ENCODE data around the gene TMEM43. TPM values are rescaled to one million over a fixed set of nuclear protein-coding genes. Genes with fewer than 3 reads are reported as not detected.

TMEM43 gene
- total RNA-seq, 4 donors from 2014 or later, result 93.5 to 114 (median 102) TPM

- DNase-seq, result no peak
- intact Hi-C loops (cut with DNase I; ENCODE audit: low total_unique reads), result no loop called here
- TF ChIP-seq POLR2A (IDR thresholded peaks at IDR 0.05) (no peak), CTCF (IDR thresholded peaks at IDR 0.05) (no peak)
- no peaks in the 10 kb centered on the region for H3K9me3 ChIP-seq
- no peaks in the 10 kb centered on the region for H3K36me3 ChIP-seq
- no peak overlapping the region for H3K4me3 ChIP-seq
- no peaks in the 10 kb centered on the region for H3K27me3 ChIP-seq
- no peak overlapping the region for H3K27ac ChIP-seq
- peaks cover 11 to 23% of the 10 kb centered on the region in 2 donors for H3K4me1 ChIP-seq
Observed at GRCh38 chr3:14131134-14131533, 6.3 kb downstream of the TMEM43 start.

- TF ChIP-seq CTCF (IDR thresholded peaks at IDR 0.05) (no peak), POLR2A (IDR thresholded peaks at IDR 0.05) (no peak)
- H3K9me3 ChIP-seq, result no peaks in the 10 kb centered on the region
- H3K27me3 ChIP-seq, result no peaks in the 10 kb centered on the region
- no peak for DNase-seq
- H3K4me3 ChIP-seq, result no peak overlapping the region
- H3K27ac ChIP-seq, result no peak overlapping the region
- intact Hi-C loops (cut with DNase I; ENCODE audit: low total_unique reads), result no loop called here
- H3K36me3 ChIP-seq, result no peaks in the 10 kb centered on the region
- H3K4me1 ChIP-seq, result peaks cover 2 to 14% of the 10 kb centered on the region in 2 donors
Observed at GRCh38 chr3:14132120-14132519, 7.3 kb downstream of the TMEM43 start.

GRCh38 chr3:14132689-14133088 is 7.8 kb downstream of the TMEM43 start:
- H3K36me3 ChIP-seq, result no peaks in the 10 kb centered on the region
- TF ChIP-seq POLR2A (IDR thresholded peaks at IDR 0.05) (no peak), CTCF (IDR thresholded peaks at IDR 0.05) (no peak)
- H3K4me3 ChIP-seq, result no peak overlapping the region
- intact Hi-C loops (cut with DNase I; ENCODE audit: low total_unique reads), result no loop called here
- H3K9me3 ChIP-seq, result no peaks in the 10 kb centered on the region
- no peak for DNase-seq
- H3K4me1 ChIP-seq, result peaks cover 0 to 9% of the 10 kb centered on the region in 2 donors
- no peaks in the 10 kb centered on the region for H3K27me3 ChIP-seq
- H3K27ac ChIP-seq, result no peak overlapping the region

DNA sequence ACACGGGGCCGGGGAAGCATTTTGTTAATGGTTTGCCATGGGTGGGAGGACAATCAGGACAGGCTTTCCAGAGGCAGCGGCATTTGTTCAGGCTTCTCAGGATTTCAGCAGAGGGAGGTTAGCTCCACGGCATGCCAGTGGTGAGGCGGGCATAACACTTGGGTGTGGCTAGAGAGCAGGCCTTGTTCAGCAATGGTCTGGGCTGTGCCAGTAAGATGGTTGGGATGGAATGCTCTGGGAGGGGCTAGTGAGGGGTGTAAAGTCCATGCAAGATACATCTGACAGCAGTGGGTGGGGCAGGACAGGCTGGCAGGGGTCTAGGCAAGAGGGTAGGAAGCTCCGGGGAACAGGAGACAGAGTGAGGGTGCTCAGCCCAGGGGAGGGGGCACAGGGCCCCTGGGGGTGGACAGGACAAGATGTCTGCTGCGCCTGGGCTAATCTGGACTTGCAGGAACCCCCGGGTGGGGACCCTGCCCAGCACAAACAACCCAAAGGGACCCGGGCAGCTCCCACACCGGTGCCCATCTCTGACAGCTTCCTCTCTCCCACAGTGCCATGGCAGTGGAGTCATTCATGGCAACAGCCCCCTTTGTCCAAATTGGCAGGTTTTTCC is 8.4 kb downstream of the TMEM43 start:
- no peak overlapping the region for H3K27ac ChIP-seq
- no peaks in the 10 kb centered on the region for H3K9me3 ChIP-seq
- H3K4me1 ChIP-seq, result peaks cover 0 to 3% of the 10 kb centered on the region in 2 donors
- no peak overlapping the region for H3K4me3 ChIP-seq
- no peak for TF ChIP-seq POLR2A (IDR thresholded peaks at IDR 0.05)
- no peak for TF ChIP-seq CTCF (IDR thresholded peaks at IDR 0.05)
- no peaks in the 10 kb centered on the region for H3K27me3 ChIP-seq
- no peaks in the 10 kb centered on the region for H3K36me3 ChIP-seq
- intact Hi-C loops (cut with DNase I; ENCODE audit: low total_unique reads), result no loop called here
- no peak for DNase-seq

- no peak overlapping the region for H3K27ac ChIP-seq
- no peak for DNase-seq
- TF ChIP-seq POLR2A (IDR thresholded peaks at IDR 0.05), result no peak
- no peak for TF ChIP-seq CTCF (IDR thresholded peaks at IDR 0.05)
- H3K27me3 ChIP-seq, result no peaks in the 10 kb centered on the region
- intact Hi-C loops (cut with DNase I; ENCODE audit: low total_unique reads), result no loop called here
- H3K4me1 ChIP-seq, result no peaks in the 10 kb centered on the region
- no peak overlapping the region for H3K4me3 ChIP-seq
- H3K36me3 ChIP-seq, result no peaks in the 10 kb centered on the region
- H3K9me3 ChIP-seq, result no peaks in the 10 kb centered on the region
Observed at GRCh38 chr3:14133876-14134275, 9.0 kb downstream of the TMEM43 start.
